Measurements from ENCODE around the gene MESP2.

Gene MESP2

DNA sequence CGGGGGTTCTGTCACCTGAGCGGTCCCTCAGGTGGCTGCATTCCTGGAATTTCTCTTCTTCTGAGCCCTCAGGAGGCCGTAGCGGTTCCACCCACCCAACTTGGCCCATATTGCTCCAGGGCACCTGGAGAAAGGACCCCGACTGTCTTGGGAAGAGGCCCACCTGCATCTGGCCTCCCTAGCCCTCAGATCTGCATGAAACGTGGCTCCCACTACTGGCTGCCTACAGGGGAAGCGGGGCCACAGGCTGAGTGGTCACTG lies 48.4 kb downstream of the MESP2 start:
- TF ChIP-seq CTCF (IDR thresholded peaks at IDR 0.05; ENCODE audit: low read depth, low read length) = no peak
- in situ Hi-C loops (cut with HindIII; ENCODE audit: low sequenced_read_pairs) = no loop called here
- DNase-seq (ENCODE audit: low read depth, low spot score) = no peak
- no peak overlapping the region for H3K4me3 ChIP-seq (ENCODE audit: low read depth, low read length)

- in situ Hi-C loops (cut with HindIII; ENCODE audit: low sequenced_read_pairs) = no loop called here
- H3K4me3 ChIP-seq (ENCODE audit: low read depth, low read length) = no peak overlapping the region
- no peak for TF ChIP-seq CTCF (IDR thresholded peaks at IDR 0.05; ENCODE audit: low read depth, low read length)
These were observed 49.3 kb downstream of the MESP2 start for GRCh38 chr15:89825271-89825940.

DNA sequence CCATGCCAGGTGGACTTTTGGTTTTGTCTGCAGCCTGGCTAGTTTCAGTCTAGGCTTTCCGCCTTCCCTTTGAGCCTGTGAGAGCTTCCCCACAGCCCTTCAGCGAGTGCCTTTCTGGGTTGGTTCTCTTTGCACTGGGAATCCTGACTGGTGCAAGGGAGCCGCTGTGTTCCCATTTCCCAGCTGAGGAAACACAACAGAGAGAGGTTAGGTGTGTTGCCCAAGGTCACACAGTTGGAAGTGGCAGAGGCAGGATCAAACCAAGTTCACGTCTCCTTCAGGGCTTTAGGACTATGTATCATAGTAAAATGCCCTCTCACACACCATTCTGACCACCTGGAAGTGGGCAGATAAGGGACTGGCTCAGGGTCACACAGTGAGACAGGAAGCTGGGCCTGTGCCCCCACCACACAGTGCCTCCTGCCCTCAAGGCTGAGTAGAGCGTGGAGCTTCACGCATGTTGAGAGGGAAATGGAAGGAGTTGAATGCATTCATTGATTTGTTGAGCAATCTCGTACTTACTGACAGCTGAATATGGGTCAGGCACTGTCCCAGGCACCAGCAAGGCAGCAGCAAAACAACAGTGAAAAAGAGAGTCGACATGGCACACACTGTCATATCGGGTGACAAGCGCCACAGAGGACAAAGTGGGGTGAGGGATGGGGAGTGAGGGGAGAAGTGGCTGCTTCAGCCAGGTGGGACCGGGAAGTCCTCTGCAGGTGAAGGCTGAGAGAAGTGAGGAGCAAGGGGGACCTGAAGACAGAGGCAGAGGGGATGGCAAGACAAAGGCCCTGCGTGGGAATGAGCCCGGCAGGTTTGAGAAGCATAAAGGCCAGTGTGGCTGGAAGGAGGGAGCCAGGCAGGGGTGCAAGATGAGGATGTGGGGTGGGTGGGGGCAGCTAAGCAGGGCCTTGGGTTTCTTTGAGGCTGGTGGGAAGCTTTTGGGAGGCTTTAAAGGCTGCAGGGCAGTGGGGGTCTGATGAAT lies 50.8 kb downstream of the MESP2 start:
- no peak for DNase-seq (ENCODE audit: low read depth, low spot score)
- in situ Hi-C loops (cut with HindIII; ENCODE audit: low sequenced_read_pairs) = no loop called here
- no peak for TF ChIP-seq CTCF (IDR thresholded peaks at IDR 0.05; ENCODE audit: low read depth, low read length)
- H3K4me3 ChIP-seq (ENCODE audit: low read depth, low read length) = no peak overlapping the region

More at GRCh38 chr15:89825271-89825940, 49.3 kb downstream of the MESP2 start:
- no peak for DNase-seq (ENCODE audit: low read depth, low spot score)

DNA sequence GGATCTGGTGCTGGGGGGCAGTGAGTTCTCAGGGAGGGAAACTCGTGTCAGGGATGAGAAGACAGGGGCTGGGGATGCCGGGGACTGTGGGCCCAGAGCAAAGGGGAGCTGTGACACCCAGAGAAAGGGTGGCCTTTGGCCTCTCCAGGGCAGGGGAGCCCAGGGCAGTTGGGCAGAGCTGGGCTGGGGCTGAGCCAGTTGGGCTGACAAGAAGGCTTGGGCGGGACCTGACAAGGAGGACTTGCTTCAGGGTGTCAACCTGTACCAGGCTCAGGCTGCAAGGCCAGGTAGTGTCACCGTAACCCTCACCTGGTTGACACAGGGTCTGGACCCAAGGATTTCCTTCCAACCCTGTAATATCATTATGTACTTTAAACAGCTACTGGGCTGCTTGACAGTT lies 51.7 kb downstream of the MESP2 start:
- no peak for TF ChIP-seq CTCF (IDR thresholded peaks at IDR 0.05; ENCODE audit: low read depth, low read length)
- DNase-seq (ENCODE audit: low read depth, low spot score) = no peak
- in situ Hi-C loops (cut with HindIII; ENCODE audit: low sequenced_read_pairs) = no loop called here
- no peak overlapping the region for H3K4me3 ChIP-seq (ENCODE audit: low read depth, low read length)
